Measurements from ENCODE around the gene FRMPD2. TPM values are rescaled to one million over a fixed set of nuclear protein-coding genes. Genes with fewer than 3 reads are reported as not detected.

The FRMPD2 gene
- total RNA-seq, 4 donors from 2014 or later: 1.2 TPM; not detected in 3

- H3K4me3 ChIP-seq (ENCODE audit: low read depth, poor library complexity, severe bottlenecking): no peak overlapping the region
- DNase-seq (ENCODE audit: low spot score in 2 of 2): peak in 1 of 2 donors; percentile 54
- WGBS, 2 donors: 79 to 80% methylated on average over 9 of the region's 9 CpGs
- TF ChIP-seq POLR2A (IDR thresholded peaks at IDR 0.05) (no peak), CTCF (IDR thresholded peaks at IDR 0.05) (no peak)
- intact Hi-C loops (cut with DNase I; ENCODE audit: low total_unique reads): no loop called here
Measured at GRCh38 chr10:48238826-48239520, 35.5 kb downstream of the FRMPD2 start.

- H3K4me3 ChIP-seq (ENCODE audit: low read depth, poor library complexity, severe bottlenecking): no peak overlapping the region
- no peak for TF ChIP-seq CTCF (IDR thresholded peaks at IDR 0.05)
- no peak for TF ChIP-seq POLR2A (IDR thresholded peaks at IDR 0.05)
- intact Hi-C loops (cut with DNase I; ENCODE audit: low total_unique reads): no loop called here
- WGBS, 2 donors: 89 to 94% methylated on average over 14 to 16 of the region's 16 CpGs
- DNase-seq (ENCODE audit: low spot score in 2 of 2): peak in 1 of 2 donors; percentile 75
Measured at GRCh38 chr10:48237259-48238250, 36.9 kb downstream of the FRMPD2 start.

GRCh38 chr10:48236199-48236621 is 38.3 kb downstream of the FRMPD2 start:
- H3K4me3 ChIP-seq (ENCODE audit: low read depth, poor library complexity, severe bottlenecking): no peak overlapping the region
- intact Hi-C loops (cut with DNase I; ENCODE audit: low total_unique reads): no loop called here

GRCh38 chr10:48235501-48235900 is 39.0 kb downstream of the FRMPD2 start:
- no peak overlapping the region for H3K4me3 ChIP-seq (ENCODE audit: low read depth, poor library complexity, severe bottlenecking)
- no peak for TF ChIP-seq CTCF (IDR thresholded peaks at IDR 0.05)
- intact Hi-C loops (cut with DNase I; ENCODE audit: low total_unique reads): no loop called here
- peak in 1 of 2 donors; percentile 64 for DNase-seq (ENCODE audit: low spot score in 2 of 2)
- 83 to 90% methylated on average over 4 of the region's 4 CpGs for WGBS, 2 donors

More at GRCh38 chr10:48236199-48236621, 38.3 kb downstream of the FRMPD2 start:
- WGBS, 2 donors: 81 to 85% methylated on average over 6 of the region's 6 CpGs
- peak in 1 of 2 donors; percentile 64 for DNase-seq (ENCODE audit: low spot score in 2 of 2)
- TF ChIP-seq POLR2A (IDR thresholded peaks at IDR 0.05) (no peak), CTCF (IDR thresholded peaks at IDR 0.05) (no peak)

- intact Hi-C loops (cut with DNase I; ENCODE audit: low total_unique reads): no loop called here
- no peak overlapping the region for H3K4me3 ChIP-seq (ENCODE audit: low read depth, poor library complexity, severe bottlenecking)
- WGBS, 2 donors: 78 to 90% methylated on average over 2 to 4 of the region's 4 CpGs
- TF ChIP-seq CTCF (IDR thresholded peaks at IDR 0.05) (no peak), POLR2A (IDR thresholded peaks at IDR 0.05) (no peak)
- DNase-seq (ENCODE audit: low spot score in 2 of 2): peak in 1 of 2 donors; percentile 45
Measured at GRCh38 chr10:48234787-48235186, 39.7 kb downstream of the FRMPD2 start.

All from lower leg skin (tissue), 4 donors.